ENCODE results near the gene SAMD11. TPM values are rescaled to one million over a fixed set of nuclear protein-coding genes. Genes with fewer than 3 reads are reported as not detected.
A peak's percentile ranks its signal among the peaks of the same experiment; 100 is the strongest.

Gene SAMD11
- total RNA-seq, 2 donors from 2014 or later = 2.1 to 2.3 TPM

DNA sequence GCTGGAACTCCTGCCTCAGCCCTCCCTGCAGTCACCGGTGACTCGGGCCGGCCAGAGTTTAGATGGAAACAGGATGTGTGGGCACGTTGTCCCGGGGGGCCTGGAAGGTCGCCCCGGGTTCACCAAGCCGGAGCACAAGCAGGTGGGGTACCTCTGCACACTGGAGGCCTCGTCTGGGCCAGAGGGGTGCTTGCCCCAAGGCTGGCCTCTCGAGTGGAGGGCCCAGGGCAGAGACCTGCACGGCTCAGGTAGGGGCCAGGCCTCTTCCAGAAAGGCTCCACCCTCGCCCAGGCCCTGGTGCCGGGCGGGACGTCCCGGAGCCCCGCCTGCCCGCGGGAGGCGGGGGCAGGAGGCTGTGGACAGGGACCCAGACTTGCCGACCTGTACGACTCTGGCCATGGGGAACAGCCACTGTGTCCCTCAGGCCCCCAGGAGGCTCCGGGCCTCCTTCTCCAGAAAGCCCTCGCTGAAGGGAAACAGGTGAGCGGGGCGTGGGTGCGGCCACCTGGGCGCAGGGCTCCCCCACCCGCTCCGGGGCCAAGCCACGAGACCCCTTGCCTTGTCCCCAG, 42.5 kb downstream of the SAMD11 start, which contains the start of gene PLEKHN1:
Gene PLEKHN1 (plus strand): TSS at position 348 of the 569 bp plus-strand sequence. CDS start 50 bp downstream, at position 398.
- DNase-seq (peak in 3 of 4 donors; percentile 35 to 49 (median 49)), ATAC-seq (peak; percentile 71)
- Histone ChIP-seq H3K27ac (peak within 1 kb of the TSS; percentile 32 to 82 (median 66)), H3K9me3 (no peaks in the 10 kb centered on the region), H3K36me3 (replicated peaks in 1 of 2; ENCODE audit: insufficient read depth in 1 of 2, low read depth in 2 of 2) (no peaks in the 10 kb centered on the region), H3K4me3 (peak within 1 kb of the TSS; percentile 11 to 30), H3K4me1 (peaks cover 24% of the 10 kb centered on the region), H3K27me3 (peaks cover 0 to 6% of the 10 kb centered on the region in 2 donors)
- intact Hi-C loops (cut with DNase I) = no loop called here
- TF ChIP-seq POLR2A (IDR thresholded peaks at IDR 0.05) = no peak
- WGBS, 2 donors = 9% methylated on average over 29 of the region's 31 CpGs; no CpG with 5 or more reads in 1 of the 2 donors

DNA sequence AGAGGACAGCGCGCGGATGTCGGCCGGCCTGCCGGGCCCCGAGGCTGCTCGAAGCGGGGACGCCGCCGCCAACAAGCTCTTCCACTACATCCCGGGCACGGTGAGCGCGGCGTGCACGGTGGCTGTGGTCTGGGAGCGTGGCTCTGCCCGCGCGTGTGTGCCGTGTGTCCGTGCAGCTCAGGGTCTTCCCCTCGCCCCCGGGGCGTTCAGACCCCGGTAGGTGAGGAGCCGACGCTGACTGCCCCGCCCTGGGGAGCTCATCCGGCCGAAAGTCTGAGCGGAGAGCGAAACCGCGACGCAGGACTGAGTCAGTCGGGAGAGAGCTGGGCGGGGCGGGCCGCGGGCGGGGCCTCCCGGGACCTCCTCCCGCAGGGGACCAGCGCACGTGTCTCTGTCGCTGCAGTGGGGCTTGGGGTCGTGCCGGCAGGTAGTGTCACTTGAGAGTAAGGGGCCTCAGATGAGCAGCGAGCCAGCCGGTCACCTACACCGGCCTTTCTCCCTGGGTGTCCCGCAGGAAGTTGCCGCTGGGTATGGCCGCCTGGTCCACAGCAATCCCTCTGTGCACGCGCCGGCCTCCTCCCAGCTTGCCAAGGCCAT, 43.1 kb downstream of the SAMD11 start:
- H3K4me3 ChIP-seq = peak overlapping the region; percentile 11 to 30
- peaks cover 0 to 6% of the 10 kb centered on the region in 2 donors for H3K27me3 ChIP-seq
- H3K27ac ChIP-seq = peak overlapping the region; percentile 32 to 82 (median 66)
- intact Hi-C loops (cut with DNase I) = no loop called here
- DNase-seq (peak; percentile 63 to 79 (median 72)), ATAC-seq (peak; percentile 80)
- TF ChIP-seq, protein P1, sequence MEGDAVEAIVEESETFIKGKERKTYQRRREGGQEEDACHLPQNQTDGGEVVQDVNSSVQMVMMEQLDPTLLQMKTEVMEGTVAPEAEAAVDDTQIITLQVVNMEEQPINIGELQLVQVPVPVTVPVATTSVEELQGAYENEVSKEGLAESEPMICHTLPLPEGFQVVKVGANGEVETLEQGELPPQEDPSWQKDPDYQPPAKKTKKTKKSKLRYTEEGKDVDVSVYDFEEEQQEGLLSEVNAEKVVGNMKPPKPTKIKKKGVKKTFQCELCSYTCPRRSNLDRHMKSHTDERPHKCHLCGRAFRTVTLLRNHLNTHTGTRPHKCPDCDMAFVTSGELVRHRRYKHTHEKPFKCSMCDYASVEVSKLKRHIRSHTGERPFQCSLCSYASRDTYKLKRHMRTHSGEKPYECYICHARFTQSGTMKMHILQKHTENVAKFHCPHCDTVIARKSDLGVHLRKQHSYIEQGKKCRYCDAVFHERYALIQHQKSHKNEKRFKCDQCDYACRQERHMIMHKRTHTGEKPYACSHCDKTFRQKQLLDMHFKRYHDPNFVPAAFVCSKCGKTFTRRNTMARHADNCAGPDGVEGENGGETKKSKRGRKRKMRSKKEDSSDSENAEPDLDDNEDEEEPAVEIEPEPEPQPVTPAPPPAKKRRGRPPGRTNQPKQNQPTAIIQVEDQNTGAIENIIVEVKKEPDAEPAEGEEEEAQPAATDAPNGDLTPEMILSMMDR (IDR thresholded peaks at IDR 0.05) = no peak
- peak; percentile 49 to 73 (median 63) for TF ChIP-seq POLR2A (IDR thresholded peaks at IDR 0.05)
- H3K36me3 ChIP-seq (replicated peaks in 1 of 2; ENCODE audit: insufficient read depth in 1 of 2, low read depth in 2 of 2) = no peaks in the 10 kb centered on the region
- no peaks in the 10 kb centered on the region for H3K9me3 ChIP-seq
- H3K4me1 ChIP-seq = peaks cover 20% of the 10 kb centered on the region
- 0% methylated on average over 51 of the region's 60 CpGs; no CpG with 5 or more reads in 1 of the 2 donors for WGBS, 2 donors

DNA sequence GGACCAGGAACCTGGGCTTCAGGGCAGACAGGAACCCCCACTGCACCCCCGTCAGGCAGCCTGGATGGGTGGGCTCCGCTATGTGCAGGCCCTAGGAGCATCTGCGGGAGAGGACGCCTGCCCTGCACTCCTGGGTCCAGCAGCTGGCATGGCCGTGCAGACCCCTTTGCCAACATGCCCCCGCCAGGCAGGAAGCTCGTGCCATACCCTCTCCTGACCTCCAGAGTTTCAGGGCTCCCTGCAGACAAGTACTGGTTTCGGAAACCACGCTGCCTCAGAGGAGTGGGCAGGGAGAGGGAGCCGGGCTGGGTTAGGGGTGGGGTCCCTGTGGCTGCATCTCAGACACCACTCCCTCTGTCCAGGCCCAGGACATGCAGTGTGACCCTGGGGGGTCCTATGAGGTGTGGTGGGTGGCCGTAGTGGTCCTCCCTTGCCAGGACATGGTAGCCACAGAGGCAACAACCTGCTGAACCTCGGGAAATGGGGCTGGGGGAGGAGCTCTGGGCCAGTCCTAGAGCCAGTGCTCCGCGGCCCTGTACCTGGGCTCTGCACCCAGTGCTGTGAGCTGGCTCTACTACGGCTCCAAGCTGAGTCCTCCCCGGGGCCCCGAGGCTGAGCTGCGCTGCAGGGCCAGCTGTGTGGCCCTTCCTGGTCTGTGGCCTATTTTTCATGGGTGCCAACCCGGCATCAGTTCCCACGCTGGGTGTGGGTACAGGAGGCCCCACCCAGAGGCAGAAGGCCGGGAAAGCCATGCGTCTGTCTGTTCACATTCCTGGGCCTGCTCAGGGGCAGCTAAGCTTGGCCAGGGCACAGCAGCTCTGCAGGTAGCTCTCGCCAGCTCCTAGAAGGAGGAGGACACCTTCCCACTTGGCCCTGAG, 44.0 kb downstream of the SAMD11 start:
- no peak overlapping the region for H3K4me3 ChIP-seq
- DNase-seq (peak in 1 of 4 donors; percentile 50), ATAC-seq (no peak)
- intact Hi-C loops (cut with DNase I) = no loop called here
- WGBS, 2 donors = 55 to 77% methylated on average over 10 to 20 of the region's 23 CpGs
- no peak for TF ChIP-seq POLR2A (IDR thresholded peaks at IDR 0.05)
- H3K4me1 ChIP-seq = peaks cover 20% of the 10 kb centered on the region
- no peaks in the 10 kb centered on the region for H3K36me3 ChIP-seq (replicated peaks in 1 of 2; ENCODE audit: insufficient read depth in 1 of 2, low read depth in 2 of 2)
- H3K27me3 ChIP-seq = peaks cover 0 to 6% of the 10 kb centered on the region in 2 donors
- no peak overlapping the region for H3K27ac ChIP-seq
- no peaks in the 10 kb centered on the region for H3K9me3 ChIP-seq

DNA sequence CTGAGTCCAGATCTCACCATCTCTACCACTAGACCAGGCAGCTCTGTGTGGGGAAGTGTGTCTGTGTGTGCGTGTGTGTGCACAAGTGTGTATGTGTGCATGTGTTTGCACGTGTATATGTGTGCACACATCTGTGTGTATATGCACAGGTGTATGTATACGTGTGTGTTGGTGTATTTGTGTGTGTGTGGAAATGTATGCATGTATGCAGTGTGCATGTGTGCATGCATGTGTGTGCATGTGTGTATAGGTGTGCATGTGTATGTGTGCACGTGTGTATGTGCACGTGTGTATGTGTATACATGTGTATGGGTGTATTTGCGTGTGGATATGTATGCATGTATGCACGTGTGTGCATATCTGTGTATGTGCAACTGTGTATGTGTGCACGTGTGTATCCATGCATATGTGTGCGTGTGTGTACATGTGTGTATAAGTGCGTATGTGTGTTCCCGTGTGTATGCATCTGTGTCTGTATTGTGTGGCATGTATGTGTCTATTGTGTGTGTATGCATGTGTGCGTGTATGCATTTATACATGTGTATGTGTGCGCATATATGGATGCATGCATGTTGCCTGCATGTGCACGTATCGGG, 45.6 kb downstream of the SAMD11 start:
- TF ChIP-seq POLR2A (IDR thresholded peaks at IDR 0.05) = no peak
- TF ChIP-seq, protein P1 (IDR thresholded peaks at IDR 0.05) = no peak
- peaks cover 20% of the 10 kb centered on the region for H3K4me1 ChIP-seq
- H3K36me3 ChIP-seq (replicated peaks in 1 of 2; ENCODE audit: insufficient read depth in 1 of 2, low read depth in 2 of 2) = no peaks in the 10 kb centered on the region
- no peak overlapping the region for H3K27ac ChIP-seq
- ATAC-seq (no peak), DNase-seq (no peak)
- intact Hi-C loops (cut with DNase I) = no loop called here
- no peak overlapping the region for H3K4me3 ChIP-seq
- WGBS, 2 donors = 67 to 74% methylated on average over 15 of the region's 15 CpGs
- H3K9me3 ChIP-seq = no peaks in the 10 kb centered on the region
- H3K27me3 ChIP-seq = peaks cover 0 to 6% of the 10 kb centered on the region in 2 donors

DNA sequence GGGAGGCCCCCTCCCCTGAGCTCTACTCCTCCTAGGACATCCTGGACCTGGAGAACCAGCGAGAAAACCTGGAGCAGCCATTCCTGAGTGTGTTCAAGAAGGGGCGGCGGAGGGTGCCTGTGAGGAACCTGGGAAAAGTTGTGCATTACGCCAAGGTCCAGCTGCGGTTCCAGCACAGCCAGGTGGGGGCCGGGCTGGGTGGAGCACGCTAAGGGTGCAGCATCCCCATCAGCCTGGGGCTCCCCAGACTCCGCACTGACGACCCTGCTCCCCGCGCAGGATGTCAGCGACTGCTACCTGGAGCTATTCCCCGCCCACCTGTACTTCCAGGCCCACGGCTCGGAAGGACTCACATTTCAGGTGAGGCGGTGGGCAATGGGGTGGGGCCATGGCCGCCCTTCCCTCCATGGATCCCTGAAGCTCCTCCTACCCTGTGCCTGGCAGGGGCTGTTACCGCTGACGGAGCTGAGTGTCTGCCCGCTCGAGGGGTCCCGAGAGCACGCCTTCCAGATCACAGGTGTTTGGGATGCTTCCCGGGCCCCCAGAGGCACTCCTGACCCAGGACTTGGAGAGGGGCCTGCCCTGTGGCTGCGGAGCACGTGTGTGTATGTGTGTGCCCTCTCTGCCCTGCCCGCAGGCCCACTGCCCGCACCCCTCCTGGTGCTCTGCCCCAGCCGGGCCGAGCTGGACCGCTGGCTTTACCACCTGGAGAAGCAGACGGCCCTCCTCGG, 46.7 kb downstream of the SAMD11 start:
- intact Hi-C loops (cut with DNase I) = no loop called here

More for the DNA sequence above, 46.7 kb downstream of the SAMD11 start:
- DNase-seq (no peak), ATAC-seq (no peak)
- 11 to 16% methylated on average over 5 to 33 of the region's 33 CpGs for WGBS, 2 donors
- Histone ChIP-seq H3K4me1 (peaks cover 20% of the 10 kb centered on the region), H3K27me3 (peaks cover 0 to 6% of the 10 kb centered on the region in 2 donors), H3K36me3 (replicated peaks in 1 of 2; ENCODE audit: insufficient read depth in 1 of 2, low read depth in 2 of 2) (no peaks in the 10 kb centered on the region), H3K27ac (no peak overlapping the region), H3K4me3 (no peak overlapping the region), H3K9me3 (no peaks in the 10 kb centered on the region)
- no peak for TF ChIP-seq POLR2A (IDR thresholded peaks at IDR 0.05)
- TF ChIP-seq, protein P1 (IDR thresholded peaks at IDR 0.05) = no peak
